NCI-H2029 (cell line): ENCODE measurements around the gene CYYR1.

ENCODE experiments used
- DNase-seq: peaks from one replicate; lab custom pipeline; 2025; lab: John Stamatoyannopoulos, UW

Gene CYYR1

DNA sequence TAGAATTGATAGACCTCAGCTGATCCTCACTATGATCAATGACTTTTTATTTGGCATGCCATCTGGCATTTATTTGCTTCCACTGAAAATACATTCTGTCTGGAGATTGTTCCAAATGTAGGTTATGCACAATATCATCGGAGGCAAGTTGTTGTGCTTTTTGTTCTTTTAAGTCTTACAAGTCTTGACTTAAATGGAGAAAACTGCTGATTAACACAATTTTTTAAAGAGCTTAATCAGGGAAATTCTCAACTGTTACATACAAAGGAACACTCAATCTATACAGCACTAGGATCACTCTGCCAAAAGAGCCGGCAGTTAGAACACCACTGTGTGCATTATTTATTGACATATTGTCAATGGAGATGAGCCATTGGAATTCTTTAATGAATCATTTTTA lies 19.2 kb downstream of the CYYR1 start:
- DNase-seq, result no peak

DNA sequence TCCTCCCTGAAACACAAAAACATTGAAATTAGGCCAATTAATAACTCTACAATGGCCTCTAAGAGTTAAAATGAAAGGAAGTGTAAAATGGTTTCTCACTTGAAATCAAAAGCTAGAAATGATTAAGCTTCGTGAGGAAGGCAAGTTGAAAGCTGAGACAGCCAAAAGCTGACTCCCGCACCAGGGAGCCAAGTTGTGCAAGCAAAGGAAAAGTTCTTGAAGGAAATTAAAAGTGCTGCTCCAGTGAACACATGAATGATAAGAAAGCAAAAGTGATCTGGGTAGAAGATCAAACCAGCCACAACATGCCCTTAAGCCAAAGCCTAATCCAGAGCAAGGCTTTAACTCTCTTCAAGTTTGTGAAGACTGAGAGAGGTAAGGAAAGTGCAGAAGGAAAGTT lies 22.8 kb downstream of the CYYR1 start:
- no peak for DNase-seq

DNA sequence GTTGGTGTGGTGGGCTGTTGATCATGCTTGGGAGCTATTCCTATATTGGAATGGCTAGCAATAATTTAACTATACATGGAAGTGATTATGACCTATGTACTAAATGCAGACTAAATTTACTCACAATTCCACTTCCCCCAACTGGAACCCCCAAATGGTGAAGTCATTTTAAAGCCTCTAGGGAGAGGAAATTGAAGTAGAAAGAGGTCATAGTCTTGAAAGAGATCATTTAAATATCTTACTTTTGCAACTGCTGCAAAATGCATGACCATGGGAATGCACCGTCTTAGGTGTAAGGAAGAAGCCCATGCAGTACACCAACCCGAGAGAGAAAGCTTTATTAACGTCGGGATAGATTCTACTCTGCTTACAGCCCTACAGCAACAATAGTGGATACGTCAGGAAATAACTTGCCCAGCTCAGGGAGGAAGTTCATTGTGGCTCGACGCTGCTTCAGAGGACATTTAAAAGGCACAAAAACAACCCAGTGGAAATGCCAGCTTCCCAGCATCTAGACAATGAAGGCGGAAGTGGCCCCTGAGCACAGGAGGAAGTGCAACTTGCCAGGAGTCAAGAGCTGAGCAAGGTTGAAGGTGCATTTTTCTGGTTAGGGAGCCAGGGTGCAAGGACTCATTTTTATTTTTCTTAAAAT lies 26.5 kb downstream of the CYYR1 start:
- no peak for DNase-seq

GRCh38 chr21:26544201-26544775 lies 28.8 kb downstream of the CYYR1 start:
- no peak for DNase-seq

DNA sequence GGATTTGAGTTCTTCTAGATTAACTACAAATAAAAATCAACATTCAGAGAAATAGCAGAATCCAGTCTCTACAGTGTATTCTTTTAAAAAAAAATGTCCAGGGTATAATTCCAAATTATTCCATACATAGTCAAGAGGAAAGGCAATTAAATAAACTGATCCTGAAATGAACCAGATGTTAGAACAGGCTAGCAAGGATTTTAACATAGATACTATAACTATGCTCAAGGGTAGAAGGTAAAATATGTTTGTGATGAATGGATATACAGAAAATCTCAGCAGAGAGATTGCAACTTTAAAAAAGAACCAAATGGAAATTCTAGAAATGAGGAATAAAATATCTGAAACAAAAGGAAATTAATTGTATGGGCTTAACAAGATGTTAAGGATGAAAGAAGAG lies 32.4 kb downstream of the CYYR1 start:
- no peak for DNase-seq

- DNase-seq, result no peak
Observed at GRCh38 chr21:26539566-26539965, 33.5 kb downstream of the CYYR1 start.

DNA sequence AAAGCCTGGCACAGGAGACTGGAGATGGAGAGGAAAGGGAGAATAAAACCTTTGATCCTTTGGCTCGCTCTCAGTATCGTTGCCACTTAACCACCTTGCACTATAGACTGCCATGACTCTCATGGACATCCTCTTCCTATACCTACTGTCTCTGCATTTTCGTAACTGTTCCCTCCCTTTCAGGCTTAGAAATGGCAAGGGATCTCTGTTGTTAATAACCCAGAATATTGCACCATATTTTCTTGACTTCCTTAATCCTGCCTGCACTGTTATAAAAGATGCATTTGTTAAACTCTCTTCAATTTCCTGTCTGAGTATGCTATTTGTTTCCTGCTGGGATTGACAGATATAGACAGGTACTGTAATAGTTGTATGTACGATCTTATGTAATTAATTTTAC lies 38.6 kb downstream of the CYYR1 start:
- no peak for DNase-seq

GRCh38 chr21:26532208-26532607 lies 40.9 kb downstream of the CYYR1 start:
- no peak for DNase-seq

DNA sequence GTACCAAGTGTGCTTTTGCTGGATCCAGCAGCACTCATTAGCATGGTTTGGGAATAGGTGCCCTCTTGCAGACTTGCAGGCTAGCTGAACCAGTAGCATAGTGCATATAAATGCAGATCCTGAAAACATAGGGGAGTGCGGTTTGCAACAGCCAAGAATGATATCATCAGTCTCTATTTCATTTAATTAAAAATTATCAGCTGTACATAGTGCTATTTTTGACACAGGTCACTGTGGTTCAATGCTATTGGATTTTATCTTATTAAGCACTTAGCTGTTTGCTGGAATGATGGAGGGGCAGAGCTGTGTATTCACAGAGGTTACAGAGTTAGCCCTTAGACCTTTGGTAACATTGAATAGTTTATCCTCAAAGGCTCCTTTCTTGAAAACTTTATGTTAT lies 43.6 kb downstream of the CYYR1 start:
- no peak for DNase-seq

GRCh38 chr21:26528882-26529281 lies 44.2 kb downstream of the CYYR1 start:
- DNase-seq, result no peak

DNA sequence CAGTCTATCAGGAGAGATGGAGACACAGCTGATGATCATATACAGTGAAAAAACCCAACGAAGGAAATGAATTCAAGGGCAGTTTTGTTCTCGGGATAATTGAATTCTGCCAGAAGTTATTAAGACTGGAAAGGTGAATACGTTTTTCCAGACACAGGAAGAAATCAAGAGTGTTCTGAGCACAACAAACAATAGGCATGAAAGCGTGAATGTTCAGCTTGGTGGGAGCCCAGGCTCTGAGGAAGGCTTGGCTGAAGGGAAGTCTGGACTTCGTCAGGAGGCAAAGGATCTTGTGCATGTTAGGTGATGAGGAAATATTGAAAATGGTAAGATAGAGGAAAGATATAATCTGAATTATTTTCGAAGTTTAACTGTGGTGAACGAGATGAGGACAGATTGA lies 50.4 kb downstream of the CYYR1 start:
- no peak for DNase-seq

GRCh38 chr21:26519142-26519541 lies 53.9 kb downstream of the CYYR1 start:
- DNase-seq, result no peak

DNA sequence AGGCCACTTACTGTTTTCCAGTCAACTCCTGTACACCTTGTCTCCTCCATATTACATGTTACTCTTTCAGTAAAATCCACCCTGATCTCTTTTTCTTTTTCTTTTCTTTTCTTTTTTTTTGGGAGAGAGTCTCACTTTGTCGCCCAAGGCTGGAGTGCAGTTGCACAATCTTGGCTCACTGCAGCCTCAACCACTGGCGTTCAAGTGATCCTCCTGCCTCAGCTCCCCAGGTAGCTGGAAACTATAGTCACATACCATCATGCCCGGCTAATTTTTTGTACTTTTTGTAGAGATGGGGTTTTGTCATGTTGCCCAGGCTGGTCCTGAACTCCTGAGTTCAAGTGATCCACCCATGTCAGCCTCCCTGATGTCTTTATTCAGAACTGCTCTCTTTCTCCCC lies 57.8 kb downstream of the CYYR1 start:
- DNase-seq, result no peak

DNA sequence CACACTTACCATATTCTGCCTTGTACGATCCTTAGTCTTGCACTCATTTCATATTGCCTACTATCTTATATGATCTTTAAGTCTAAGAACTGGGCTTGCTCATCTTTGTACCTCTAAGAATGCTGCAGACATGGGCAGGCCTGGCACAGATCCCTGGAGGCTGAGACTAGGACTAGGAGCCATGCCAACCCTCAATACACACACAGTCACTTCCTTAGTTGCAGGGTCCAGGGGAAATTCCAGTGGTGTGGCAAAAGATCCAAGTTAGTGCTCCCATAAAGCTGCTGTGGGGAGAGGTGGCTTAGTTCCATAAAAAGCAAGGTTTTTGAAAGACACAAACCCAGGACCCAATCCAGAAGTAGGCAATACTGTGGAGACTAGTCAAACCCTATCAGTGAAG lies 59.9 kb downstream of the CYYR1 start:
- DNase-seq, result no peak

DNA sequence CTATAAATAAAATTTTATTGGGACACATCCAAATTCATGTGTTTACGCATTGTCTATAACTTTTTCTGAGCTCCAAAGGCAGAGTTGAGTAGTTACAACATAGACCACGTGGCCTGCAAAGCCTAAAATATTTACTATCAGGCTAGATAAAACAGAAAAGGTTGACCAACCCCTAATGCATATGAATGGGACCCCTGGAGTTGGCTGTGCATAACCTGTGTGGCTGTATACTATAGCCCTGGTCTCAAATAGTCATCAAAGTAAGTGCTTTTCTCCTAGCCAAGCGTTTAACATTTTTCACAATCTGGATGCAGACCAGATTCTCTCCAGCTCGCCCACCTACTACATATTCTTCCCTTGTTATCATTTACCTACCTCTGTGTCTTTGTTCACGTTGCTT lies 60.4 kb downstream of the CYYR1 start:
- no peak for DNase-seq

- DNase-seq, result no peak
Observed at GRCh38 chr21:26508903-26509302, 64.2 kb downstream of the CYYR1 start.

- no peak for DNase-seq
Observed at GRCh38 chr21:26506956-26507355, 66.1 kb downstream of the CYYR1 start.

DNA sequence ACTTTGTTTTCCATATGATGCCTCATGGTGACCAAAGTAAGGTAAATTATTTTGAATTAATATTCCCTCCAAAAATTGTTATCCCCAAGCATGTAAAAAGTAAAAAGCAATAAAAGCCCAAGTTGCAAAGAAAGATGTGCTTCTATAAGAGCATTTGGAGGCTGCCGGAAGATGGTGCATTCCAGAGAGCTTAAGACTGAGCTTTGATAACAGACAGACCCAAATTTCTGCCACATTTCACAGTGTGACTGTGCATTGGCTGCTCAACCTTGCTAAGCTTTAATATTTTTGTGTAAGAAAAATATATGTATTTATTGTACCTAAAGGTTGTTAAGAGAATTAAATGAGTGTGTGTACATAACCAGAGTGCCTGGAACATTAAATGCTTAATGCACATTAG lies 67.9 kb downstream of the CYYR1 start:
- no peak for DNase-seq

- no peak for DNase-seq
Observed at GRCh38 chr21:26503414-26503813, 69.7 kb downstream of the CYYR1 start.

- no peak for DNase-seq
Observed at GRCh38 chr21:26501495-26502021, 71.5 kb downstream of the CYYR1 start.

GRCh38 chr21:26499495-26499894 lies 73.6 kb downstream of the CYYR1 start:
- no peak for DNase-seq

GRCh38 chr21:26495283-26495849 lies 77.7 kb downstream of the CYYR1 start:
- DNase-seq, result no peak

- no peak for DNase-seq
Observed at GRCh38 chr21:26491663-26492062, 81.4 kb downstream of the CYYR1 start.

GRCh38 chr21:26490771-26491170 lies 82.3 kb downstream of the CYYR1 start:
- no peak for DNase-seq
